Aorta (tissue), 5 donors: Measurements from ENCODE around the gene MTCL1. TPM values are rescaled to one million over a fixed set of nuclear protein-coding genes. Genes with fewer than 3 reads are reported as not detected.

Experiments
- ATAC-seq: fragments of 200-7000 bp; cut with Tn5 transposase; one replicate; pipeline ENCODE4 v1.9.1; 2022; ENCODE audit warnings: moderate library complexity; ENCODE audit not compliant: low FRiP score
- DNase-seq, 2 donors: peaks; one replicate each; pipeline ENCODE4 v3.0.0-alpha.2; 2020
- H3K27ac ChIP-seq, 2 donors: one replicate each; pipeline ENCODE4 v1.5.1; 2013; ENCODE audit warnings: low read length in 2 of 2, mild to moderate bottlenecking in 2 of 2, moderate library complexity in 2 of 2, control low read depth in 1 of 2, inconsistent platforms in 1 of 2, low read depth in 1 of 2
- H3K27me3 ChIP-seq, 2 donors: one replicate each; pipeline ENCODE4 v1.6.1; 2013; ENCODE audit warnings: control low read depth in 1 of 2, low read length in 1 of 2, mild to moderate bottlenecking in 1 of 2, moderate library complexity in 1 of 2; ENCODE audit not compliant: insufficient read depth in 2 of 2, control insufficient read depth in 1 of 2
- H3K36me3 ChIP-seq, 2 donors: one replicate each; pipeline ENCODE4 v1.6.1; 2013; ENCODE audit warnings: control low read depth in 1 of 2, low read length in 1 of 2, mild to moderate bottlenecking in 1 of 2; ENCODE audit not compliant: insufficient read depth in 2 of 2, control insufficient read depth in 1 of 2
- H3K4me1 ChIP-seq, 2 donors: one replicate each; pipeline ENCODE4 v1.6.1; 2013; ENCODE audit warnings: low read length in 2 of 2, control low read depth in 1 of 2, mild to moderate bottlenecking in 1 of 2, moderate library complexity in 1 of 2; ENCODE audit not compliant: insufficient read depth in 2 of 2, control insufficient read depth in 1 of 2
- H3K4me3 ChIP-seq, 2 donors: one replicate each; pipeline ENCODE4 v1.5.1; 2013; ENCODE audit warnings: low read length in 2 of 2, control low read depth in 1 of 2, mild to moderate bottlenecking in 1 of 2
- H3K9me3 ChIP-seq: one replicate; pipeline ENCODE4 v1.6.1; 2013; ENCODE audit warnings: mild to moderate bottlenecking, low read length; ENCODE audit not compliant: control insufficient read depth
- WGBS, 2 donors: extraction: QIAGEN DNeasy Blood & Tissue Kit; methylation state at CpG; one replicate each; pipeline ENCODE4 v1.1.7; 2013; 5-methylcytosine and 5-hydroxymethylcytosine counted together
- intact Hi-C, 2 donors: fragments of 100-400 bp; cut with DNase I; formaldehyde crosslinking; loops; one replicate each; pipeline versions ENCODE4 v1.14.2 to v1.15.0; 2022
- polyA plus RNA-seq, 2 donors: library from polyadenylated mRNA; stranded (reverse); fragments of 200-250 nt; gene quantifications; one replicate each; pipeline ENCODE4 v1.2.3, GENCODE V29; 2013
- total RNA-seq, 2 donors: library from RNA; stranded (reverse); fragmentation: NEBNext Ultra II Directional; extraction: Animal tissue kit (Norgen Biotek cat#: 25700); gene quantifications; one replicate each; pipeline ENCODE4 v1.2.1, GENCODE V29; 2021
- donor health status: healthy with polysubstance abuse.
- donor health status: Bipolar disorder and iron deficiency.
- donor health status: DM: no; HTN: no; CAD: no.
- donor health status: DM: no; HTN: no; CAD: no.
- donor health status: DM: yes; HTN: yes; CAD: no.

Gene MTCL1
- total and polyA plus RNA-seq, 4 donors = 0.75 to 14.2 (median 6.2) TPM

- Histone ChIP-seq H3K4me1 (no peaks in the 10 kb centered on the region), H3K27ac (no peak overlapping the region), H3K27me3 (no peaks in the 10 kb centered on the region), H3K36me3 (peaks cover 0 to 2% of the 10 kb centered on the region in 2 donors), H3K4me3 (no peak overlapping the region), H3K9me3 (no peaks in the 10 kb centered on the region)
- DNase-seq = no peak
- intact Hi-C loops = no loop called here
- WGBS, 2 donors = 76 to 92% methylated on average over 3 of the region's 3 CpGs
- no peak for ATAC-seq
Measured at GRCh38 chr18:8826514-8826913, 121.2 kb downstream of the MTCL1 start.

GRCh38 chr18:8826971-8827370 lies 121.6 kb downstream of the MTCL1 start:
- H3K9me3 ChIP-seq = no peaks in the 10 kb centered on the region
- DNase-seq (no peak), ATAC-seq (no peak)
- no peak overlapping the region for H3K4me3 ChIP-seq
- intact Hi-C loops = no loop called here
- no peaks in the 10 kb centered on the region for H3K4me1 ChIP-seq
- H3K27ac ChIP-seq = no peak overlapping the region
- 94 to 95% methylated on average over 12 of the region's 12 CpGs for WGBS, 2 donors
- H3K27me3 ChIP-seq = no peaks in the 10 kb centered on the region
- peaks cover 0 to 2% of the 10 kb centered on the region in 2 donors for H3K36me3 ChIP-seq

GRCh38 chr18:8828300-8828699 lies 122.9 kb downstream of the MTCL1 start:
- Histone ChIP-seq H3K27me3 (no peaks in the 10 kb centered on the region), H3K4me3 (no peak overlapping the region), H3K36me3 (peaks cover 0 to 2% of the 10 kb centered on the region in 2 donors), H3K27ac (no peak overlapping the region), H3K4me1 (no peaks in the 10 kb centered on the region), H3K9me3 (peaks cover 1% of the 10 kb centered on the region)
- DNase-seq = no peak
- no peak for ATAC-seq
- intact Hi-C loops = no loop called here
- 53 to 59% methylated on average over 7 of the region's 7 CpGs for WGBS, 2 donors

- H3K27ac ChIP-seq = no peak overlapping the region
Measured at GRCh38 chr18:8828798-8829197, 123.4 kb downstream of the MTCL1 start.

GRCh38 chr18:8830067-8831060 lies 125.0 kb downstream of the MTCL1 start:
- H3K36me3 ChIP-seq = no peaks in the 10 kb centered on the region
- H3K9me3 ChIP-seq = peaks cover 1% of the 10 kb centered on the region
- no peaks in the 10 kb centered on the region for H3K4me1 ChIP-seq
- ATAC-seq (no peak), DNase-seq (no peak)
- no peak overlapping the region for H3K27ac ChIP-seq
- 90 to 91% methylated on average over 16 of the region's 16 CpGs for WGBS, 2 donors
- intact Hi-C loops = no loop called here
- no peak overlapping the region for H3K4me3 ChIP-seq
- H3K27me3 ChIP-seq = no peaks in the 10 kb centered on the region

More at GRCh38 chr18:8828798-8829197, 123.4 kb downstream of the MTCL1 start:
- no peak overlapping the region for H3K4me3 ChIP-seq
- intact Hi-C loops = no loop called here
- WGBS, 2 donors = 75 to 82% methylated on average over 10 of the region's 10 CpGs
- peaks cover 1% of the 10 kb centered on the region for H3K9me3 ChIP-seq
- H3K4me1 ChIP-seq = no peaks in the 10 kb centered on the region
- peaks cover 0 to 2% of the 10 kb centered on the region in 2 donors for H3K36me3 ChIP-seq
- ATAC-seq (no peak), DNase-seq (no peak)
- H3K27me3 ChIP-seq = no peaks in the 10 kb centered on the region

GRCh38 chr18:8831112-8831511 lies 125.8 kb downstream of the MTCL1 start:
- WGBS, 2 donors = 87 to 93% methylated on average over 3 of the region's 3 CpGs
- intact Hi-C loops = no loop called here

GRCh38 chr18:8831531-8831930 lies 126.2 kb downstream of the MTCL1 start:
- H3K27me3 ChIP-seq = no peaks in the 10 kb centered on the region
- H3K27ac ChIP-seq = no peak overlapping the region
- no peaks in the 10 kb centered on the region for H3K36me3 ChIP-seq
- DNase-seq (no peak), ATAC-seq (no peak)
- 94 to 96% methylated on average over 14 of the region's 14 CpGs for WGBS, 2 donors
- H3K4me1 ChIP-seq = no peaks in the 10 kb centered on the region
- intact Hi-C loops = no loop called here
- peaks cover 1% of the 10 kb centered on the region for H3K9me3 ChIP-seq
- H3K4me3 ChIP-seq = no peak overlapping the region

More at GRCh38 chr18:8831112-8831511, 125.8 kb downstream of the MTCL1 start:
- DNase-seq = no peak
- Histone ChIP-seq H3K36me3 (no peaks in the 10 kb centered on the region), H3K27me3 (no peaks in the 10 kb centered on the region), H3K27ac (no peak overlapping the region), H3K4me3 (no peak overlapping the region), H3K9me3 (peaks cover 1% of the 10 kb centered on the region), H3K4me1 (no peaks in the 10 kb centered on the region)
- ATAC-seq = no peak

GRCh38 chr18:8833480-8833879 lies 128.1 kb downstream of the MTCL1 start:
- no peaks in the 10 kb centered on the region for H3K36me3 ChIP-seq
- no peaks in the 10 kb centered on the region for H3K4me1 ChIP-seq
- WGBS, 2 donors = 89 to 97% methylated on average over 2 of the region's 2 CpGs
- intact Hi-C loops = no loop called here
- no peak overlapping the region for H3K27ac ChIP-seq
- H3K4me3 ChIP-seq = no peak overlapping the region
- H3K9me3 ChIP-seq = peaks cover 1% of the 10 kb centered on the region
- no peaks in the 10 kb centered on the region for H3K27me3 ChIP-seq
- DNase-seq (no peak), ATAC-seq (no peak)

- Histone ChIP-seq H3K4me1 (no peaks in the 10 kb centered on the region), H3K27ac (no peak overlapping the region), H3K27me3 (no peaks in the 10 kb centered on the region), H3K4me3 (no peak overlapping the region), H3K9me3 (peaks cover 1% of the 10 kb centered on the region), H3K36me3 (no peaks in the 10 kb centered on the region)
- ATAC-seq (no peak), DNase-seq (no peak)
- intact Hi-C loops = no loop called here
- WGBS, 2 donors = 51 to 62% methylated on average over 6 of the region's 6 CpGs
Measured at GRCh38 chr18:8834881-8835280, 129.5 kb downstream of the MTCL1 start.
